IPS-18c (cell line): Measurements from ENCODE around the gene MGME1.
"Not testable (repeated sequence)": the region's sequence is repeated elsewhere in the genome, so short reads cannot be mapped to it uniquely, and the experiment has no call there.

ENCODE experiments used
- H3K4me3 ChIP-seq: 2 replicates; pipeline ENCODE4 v1.7.0; 2013; ENCODE audit warnings: low read depth, mild to moderate bottlenecking, low read length, moderate library complexity; ENCODE audit not compliant: insufficient read depth
- H3K9me3 ChIP-seq: one replicate; pipeline ENCODE4 v1.6.1; 2013; ENCODE audit warnings: mild to moderate bottlenecking, low read length, moderate library complexity; ENCODE audit not compliant: control insufficient read depth, insufficient read depth

The MGME1 gene

DNA sequence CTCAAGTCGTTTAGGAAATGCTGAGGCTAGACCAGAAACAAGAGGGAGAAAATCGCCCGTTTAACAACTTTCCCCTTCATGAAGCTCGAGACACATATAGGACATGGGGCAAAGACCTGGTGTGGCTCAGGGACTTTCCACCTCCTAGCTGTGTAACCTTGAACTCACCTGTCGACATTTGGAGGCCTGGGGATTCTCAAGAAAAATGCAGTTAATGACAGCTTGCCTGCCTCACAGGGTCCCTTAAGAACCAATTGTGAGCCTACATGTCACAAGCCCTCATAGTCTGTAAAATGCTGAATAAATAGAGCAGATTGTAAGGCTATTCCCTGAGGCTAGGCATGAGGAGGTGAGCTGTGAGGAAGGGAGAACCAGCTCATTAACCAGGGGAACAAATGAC, 35.1 kb downstream of the MGME1 start:
- no peaks in the 10 kb centered on the region for H3K9me3 ChIP-seq
- H3K4me3 ChIP-seq = no peak overlapping the region

GRCh38 chr20:18004384-18005031, 35.7 kb downstream of the MGME1 start:
- no peak overlapping the region for H3K4me3 ChIP-seq

DNA sequence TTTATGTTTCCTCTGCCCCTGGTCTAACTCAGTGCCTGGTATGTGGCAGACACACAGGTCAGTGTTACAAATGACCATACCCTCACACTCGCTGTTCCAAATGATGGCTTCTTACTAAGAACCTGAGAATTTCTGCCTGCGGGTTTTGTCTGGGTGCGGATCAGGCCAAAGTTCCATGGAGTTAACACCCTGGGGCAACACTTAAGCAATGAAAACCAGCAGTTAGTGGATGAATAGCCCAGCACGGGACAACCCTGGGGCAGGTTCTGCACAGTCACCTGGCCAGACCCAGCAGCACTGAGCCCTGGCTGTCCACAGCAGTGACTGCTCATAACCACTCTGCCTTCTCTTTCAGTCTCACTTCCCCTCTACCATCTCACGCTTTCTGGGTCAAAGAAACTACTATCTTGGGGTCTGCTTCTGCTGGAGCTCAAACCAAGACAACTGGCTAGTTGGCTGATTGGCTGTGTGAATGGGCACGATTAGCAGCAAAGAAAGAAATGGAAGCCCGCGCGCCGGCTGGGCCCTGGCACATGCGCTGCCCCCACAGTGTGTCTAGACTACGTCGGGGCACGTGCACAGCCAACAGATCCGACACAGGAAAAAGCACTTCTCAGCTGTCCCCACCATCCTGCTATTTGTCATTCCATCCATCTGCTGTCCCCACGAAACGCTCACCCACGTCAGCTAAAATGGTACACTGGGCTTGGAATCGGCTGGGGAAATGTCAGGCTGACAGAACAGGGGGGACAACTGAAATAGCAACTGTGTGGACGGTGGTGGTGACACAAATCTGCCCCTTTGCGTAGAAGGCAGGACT, 36.6 kb downstream of the MGME1 start:
- Histone ChIP-seq H3K9me3 (no peaks in the 10 kb centered on the region), H3K4me3 (no peak overlapping the region)

More at GRCh38 chr20:18004384-18005031, 35.7 kb downstream of the MGME1 start:
- H3K9me3 ChIP-seq = no peaks in the 10 kb centered on the region

DNA sequence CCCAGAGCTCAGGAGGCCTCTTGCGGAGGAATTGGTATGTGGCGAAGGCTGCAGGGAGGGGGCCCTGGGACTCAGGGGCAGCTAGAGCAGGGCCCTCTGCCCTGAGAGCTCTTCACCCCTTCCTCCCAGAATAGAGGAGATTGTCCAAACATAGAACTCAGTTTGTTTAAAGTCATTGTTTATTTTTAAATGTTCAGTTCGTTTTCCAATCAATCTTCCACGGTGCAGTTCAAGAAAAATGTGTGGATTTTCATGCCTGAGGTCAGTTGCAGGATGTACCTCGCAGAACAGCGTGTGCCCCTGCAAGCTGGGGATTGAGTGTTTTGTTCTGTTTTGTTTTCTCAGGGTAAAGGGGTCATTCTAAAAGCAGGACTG, 37.2 kb downstream of the MGME1 start:
- no peak overlapping the region for H3K4me3 ChIP-seq
- H3K9me3 ChIP-seq = no peaks in the 10 kb centered on the region

DNA sequence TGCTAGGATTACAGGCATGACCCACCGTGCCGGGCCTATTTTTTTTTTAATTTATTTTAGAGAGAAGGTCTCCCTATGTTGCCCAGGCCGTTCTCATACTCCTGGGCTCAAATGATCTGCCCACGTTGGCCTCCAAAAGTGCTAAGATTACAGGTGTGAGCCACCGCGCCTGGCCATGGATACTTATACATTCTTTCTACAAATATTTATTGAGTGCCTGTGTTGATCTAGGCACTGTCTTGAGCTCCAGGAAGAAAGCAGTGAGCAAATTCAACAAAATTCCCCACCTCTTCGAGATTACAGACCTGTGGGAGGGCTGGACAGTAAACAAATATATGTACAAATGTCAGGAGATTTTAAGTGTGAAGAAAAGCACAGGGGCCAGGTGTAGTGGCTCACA, 37.9 kb downstream of the MGME1 start:
- H3K9me3 ChIP-seq = no peaks in the 10 kb centered on the region
- no peak overlapping the region for H3K4me3 ChIP-seq

DNA sequence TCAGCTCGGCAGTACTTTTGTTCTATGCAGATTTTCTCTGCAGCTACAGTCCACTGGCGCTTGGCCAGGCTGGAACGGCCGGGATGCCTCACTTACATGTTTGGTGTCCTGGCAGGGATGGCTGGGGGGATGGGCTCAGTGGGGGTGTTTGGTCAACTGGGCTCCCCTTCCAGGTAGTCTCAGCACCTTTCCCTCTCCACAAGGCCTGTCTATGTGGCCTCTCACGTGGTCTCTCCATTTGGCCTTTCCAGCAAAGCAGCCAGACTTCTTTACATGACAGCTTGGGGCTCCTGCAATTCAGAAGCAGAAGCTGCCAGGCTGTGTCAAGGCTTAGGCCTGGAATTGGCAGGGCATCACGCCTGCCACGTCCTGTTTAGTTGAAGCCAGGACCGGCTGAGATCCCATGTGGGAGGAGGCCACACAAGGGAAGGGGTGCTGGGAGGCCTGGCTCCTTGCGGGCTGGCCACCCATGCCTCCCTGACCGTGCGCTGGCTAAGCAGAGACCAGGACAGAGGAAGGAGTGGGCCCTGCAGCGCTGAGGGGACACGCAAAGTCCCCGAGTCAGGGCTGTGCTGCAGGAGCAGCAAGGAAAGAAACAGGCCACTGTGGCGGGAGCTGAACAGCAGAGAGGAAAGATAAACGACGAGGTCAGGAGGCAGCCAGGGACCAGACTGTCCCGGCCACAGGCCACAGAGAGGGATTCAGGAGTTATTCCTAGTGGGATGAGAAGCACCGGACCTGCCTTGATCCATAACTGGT, 38.9 kb downstream of the MGME1 start:
- Histone ChIP-seq H3K9me3 (no peaks in the 10 kb centered on the region), H3K4me3 (no peak overlapping the region)

DNA sequence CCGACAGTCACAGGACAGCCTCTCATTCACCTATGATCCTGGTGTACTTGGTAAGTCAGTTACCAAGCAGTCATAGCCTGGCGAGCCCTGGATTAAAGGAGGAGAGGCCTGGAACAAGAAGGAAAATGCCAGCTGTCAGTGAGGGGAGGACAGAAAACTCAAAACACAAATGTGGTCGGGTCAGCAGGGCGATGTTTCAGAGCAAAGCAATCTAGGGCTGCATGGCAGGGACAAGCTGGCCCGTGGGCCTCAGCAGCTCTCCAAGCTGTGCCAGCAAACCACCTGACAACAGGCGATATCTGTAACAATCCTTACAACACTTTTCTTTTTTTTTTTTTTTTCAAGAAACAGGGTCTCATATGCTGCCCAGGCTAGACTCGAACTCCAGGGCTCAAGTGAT, 40.3 kb downstream of the MGME1 start:
- Histone ChIP-seq H3K9me3 (no peaks in the 10 kb centered on the region), H3K4me3 (no peak overlapping the region)

DNA sequence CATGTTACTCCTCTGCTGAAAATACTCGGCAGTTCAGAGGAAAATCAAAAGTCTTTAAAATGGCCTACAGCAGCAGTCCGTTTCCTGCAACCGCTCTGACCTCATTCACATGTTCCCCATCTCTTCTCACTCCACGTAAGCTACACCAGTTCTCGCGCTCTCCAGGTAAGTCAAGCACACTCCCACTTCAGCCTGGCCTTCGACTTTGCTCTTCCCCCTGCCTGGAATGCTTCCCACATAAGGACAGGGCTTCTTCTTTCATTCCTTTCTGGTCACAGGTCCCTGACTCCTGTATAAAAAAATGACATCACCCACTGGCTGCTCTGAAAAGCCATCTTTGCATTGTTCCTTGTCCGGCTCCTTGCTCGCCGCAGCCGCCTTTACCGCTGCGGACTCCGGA, 42.7 kb downstream of the MGME1 start:
- Histone ChIP-seq H3K9me3 (no peaks in the 10 kb centered on the region), H3K4me3 (no peak overlapping the region)

- H3K4me3 ChIP-seq = no peak overlapping the region
- no peaks in the 10 kb centered on the region for H3K9me3 ChIP-seq
Observed at GRCh38 chr20:18011951-18012645, 43.3 kb downstream of the MGME1 start.

DNA sequence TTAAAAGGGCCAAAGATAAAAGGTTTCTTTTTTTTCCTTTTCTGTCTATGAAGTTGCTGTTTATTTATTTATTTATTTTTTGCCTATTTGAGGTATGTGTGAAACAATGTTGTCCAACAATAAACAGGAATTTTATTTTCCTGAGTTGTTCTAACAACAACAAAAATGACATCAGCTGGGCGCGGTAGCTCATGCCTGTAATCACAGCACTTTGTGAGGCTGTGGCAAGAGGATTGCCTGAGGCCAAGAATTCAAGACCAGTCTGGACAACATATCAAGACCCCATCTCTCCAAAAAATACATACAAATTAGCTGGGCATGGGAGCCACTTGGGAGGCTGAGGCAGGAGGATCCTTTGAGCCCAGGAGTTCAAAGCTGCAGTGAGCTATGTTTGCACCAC, 44.1 kb downstream of the MGME1 start:
- Histone ChIP-seq H3K4me3 (no peak overlapping the region), H3K9me3 (no peaks in the 10 kb centered on the region)

DNA sequence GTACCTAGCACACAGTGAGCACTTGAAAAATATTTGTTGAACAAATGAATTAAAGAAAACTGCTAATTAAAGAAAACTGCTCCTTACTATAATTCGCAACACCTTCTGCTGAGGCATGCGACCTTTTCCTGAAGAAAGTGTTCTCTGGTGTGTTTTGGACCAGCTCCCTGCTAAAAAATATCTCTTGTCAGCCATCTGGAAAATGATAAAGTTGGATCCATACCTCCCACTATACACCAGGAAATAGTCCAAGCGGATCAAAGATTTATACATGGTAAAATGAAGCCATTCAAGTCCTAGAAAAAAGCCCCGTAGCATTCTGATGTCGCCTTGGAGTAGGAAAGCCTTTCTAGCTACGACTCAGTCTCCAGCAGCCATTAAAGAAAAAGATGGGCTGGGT, 45.6 kb downstream of the MGME1 start:
- Histone ChIP-seq H3K4me3 (no peak overlapping the region), H3K9me3 (no peaks in the 10 kb centered on the region)

DNA sequence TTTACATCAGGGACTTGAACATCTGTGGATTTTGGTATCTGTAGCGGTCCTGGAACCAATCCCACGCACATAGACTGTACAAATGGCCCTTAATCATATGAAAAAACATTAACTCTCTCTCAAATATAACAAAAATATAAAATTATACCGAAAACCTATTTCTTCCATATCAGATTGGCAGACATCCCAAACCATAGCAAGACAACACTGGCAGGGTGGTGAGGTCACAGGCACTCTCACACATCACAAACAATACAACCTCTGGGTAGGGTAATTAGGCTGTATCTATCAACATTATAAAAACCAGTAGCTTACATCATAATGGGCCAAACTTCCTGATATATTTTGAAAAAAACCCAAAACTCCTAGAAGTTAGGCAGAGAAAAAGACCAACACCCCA, 48.0 kb downstream of the MGME1 start:
- H3K4me3 ChIP-seq = no peak overlapping the region
- no peaks in the 10 kb centered on the region for H3K9me3 ChIP-seq

- no peak overlapping the region for H3K4me3 ChIP-seq
Observed at GRCh38 chr20:18018100-18018499, 49.3 kb downstream of the MGME1 start.

DNA sequence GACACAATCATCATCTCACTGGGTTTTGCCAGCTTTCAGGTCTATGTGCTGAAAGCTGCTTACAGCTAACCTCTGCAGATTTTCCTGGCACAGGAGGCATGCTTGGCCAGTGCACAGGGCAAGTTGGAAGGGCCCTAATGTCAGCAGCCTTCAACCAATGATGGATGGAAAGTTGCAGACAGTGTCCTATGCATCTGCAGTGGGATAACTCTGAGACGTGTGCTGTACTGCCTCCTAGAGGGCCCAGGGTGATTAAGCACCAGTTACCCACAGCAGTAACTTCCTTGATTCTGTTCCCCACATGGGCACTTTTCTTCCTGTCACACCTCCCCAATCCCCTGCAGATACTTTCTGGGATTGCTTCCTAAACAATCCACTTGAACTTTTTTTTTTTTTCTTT, 50.2 kb downstream of the MGME1 start:
- H3K4me3 ChIP-seq = no peak overlapping the region
- H3K9me3 ChIP-seq = peaks cover 3% of the 10 kb centered on the region

More at GRCh38 chr20:18018100-18018499, 49.3 kb downstream of the MGME1 start:
- H3K9me3 ChIP-seq = peaks cover 3% of the 10 kb centered on the region

GRCh38 chr20:18020931-18021330, 52.1 kb downstream of the MGME1 start:
- H3K9me3 ChIP-seq = peaks cover 3% of the 10 kb centered on the region
- H3K4me3 ChIP-seq = no peak overlapping the region

- Histone ChIP-seq H3K4me3 (no peak overlapping the region), H3K9me3 (peaks cover 3% of the 10 kb centered on the region)
Observed at GRCh38 chr20:18024606-18025127, 55.8 kb downstream of the MGME1 start.

DNA sequence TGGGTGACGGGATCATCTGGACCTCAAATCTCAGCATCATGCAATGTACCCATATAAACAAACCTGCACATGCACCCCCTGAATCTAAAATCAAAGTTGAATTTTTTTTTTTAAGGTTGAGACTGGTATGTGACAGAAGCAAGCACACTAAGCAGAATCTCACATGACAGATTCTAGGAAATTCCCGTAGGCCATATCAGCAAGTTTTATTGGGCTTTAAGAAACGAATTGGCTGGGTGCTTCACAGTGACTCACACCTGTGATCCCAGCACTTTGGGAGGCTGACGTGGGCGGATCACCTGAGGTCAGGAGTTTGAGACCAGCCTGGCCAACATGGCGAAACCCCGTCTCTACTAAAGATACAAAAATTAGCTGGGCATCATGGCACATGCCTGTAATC, 58.2 kb downstream of the MGME1 start:
- not testable (repeated sequence) for H3K4me3 ChIP-seq, H3K9me3 ChIP-seq
